Measurements from ENCODE around the gene ZNF189.

DNA sequence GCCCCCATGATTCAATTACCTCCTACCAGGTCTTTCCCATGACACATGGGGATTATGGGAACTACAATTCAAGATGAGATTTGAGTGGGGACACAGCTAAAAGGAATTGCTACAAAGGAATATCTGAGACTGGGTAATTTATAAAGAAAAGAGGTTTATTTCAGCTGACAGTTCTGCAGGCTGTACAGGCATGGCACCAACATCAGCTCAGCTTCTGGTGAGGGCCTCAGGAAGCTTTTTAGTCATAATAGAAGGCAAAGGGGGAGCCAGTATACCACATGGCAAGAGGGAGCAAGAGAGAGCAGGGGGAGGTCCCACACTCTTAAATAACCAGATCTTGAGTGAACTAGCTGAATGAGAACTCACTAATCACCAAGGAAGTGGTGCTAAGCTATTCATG is 48.1 kb downstream of the ZNF189 start:
- TF ChIP-seq, protein P1, sequence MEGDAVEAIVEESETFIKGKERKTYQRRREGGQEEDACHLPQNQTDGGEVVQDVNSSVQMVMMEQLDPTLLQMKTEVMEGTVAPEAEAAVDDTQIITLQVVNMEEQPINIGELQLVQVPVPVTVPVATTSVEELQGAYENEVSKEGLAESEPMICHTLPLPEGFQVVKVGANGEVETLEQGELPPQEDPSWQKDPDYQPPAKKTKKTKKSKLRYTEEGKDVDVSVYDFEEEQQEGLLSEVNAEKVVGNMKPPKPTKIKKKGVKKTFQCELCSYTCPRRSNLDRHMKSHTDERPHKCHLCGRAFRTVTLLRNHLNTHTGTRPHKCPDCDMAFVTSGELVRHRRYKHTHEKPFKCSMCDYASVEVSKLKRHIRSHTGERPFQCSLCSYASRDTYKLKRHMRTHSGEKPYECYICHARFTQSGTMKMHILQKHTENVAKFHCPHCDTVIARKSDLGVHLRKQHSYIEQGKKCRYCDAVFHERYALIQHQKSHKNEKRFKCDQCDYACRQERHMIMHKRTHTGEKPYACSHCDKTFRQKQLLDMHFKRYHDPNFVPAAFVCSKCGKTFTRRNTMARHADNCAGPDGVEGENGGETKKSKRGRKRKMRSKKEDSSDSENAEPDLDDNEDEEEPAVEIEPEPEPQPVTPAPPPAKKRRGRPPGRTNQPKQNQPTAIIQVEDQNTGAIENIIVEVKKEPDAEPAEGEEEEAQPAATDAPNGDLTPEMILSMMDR (conservative IDR thresholded peaks at IDR 0.05 in 1 of 2, IDR thresholded peaks at IDR 0.05 in 1 of 2; ENCODE audit: extremely low read depth in 1 of 2, insufficient read depth in 1 of 2, low read depth in 1 of 2, low read length in 2 of 2) = no peak
- TF ChIP-seq EZH2 (IDR thresholded peaks at IDR 0.05; ENCODE audit: borderline replicate concordance, low read length) = no peak

Measured in mammary epithelial cell (primary cell).